ENCODE data around the gene IL6R. TPM values are rescaled to one million over a fixed set of nuclear protein-coding genes. Genes with fewer than 3 reads are reported as not detected.

The IL6R gene
- total and polyA plus RNA-seq, 2 experiments from 2014 or later = 35.1 to 38.5 TPM

DNA sequence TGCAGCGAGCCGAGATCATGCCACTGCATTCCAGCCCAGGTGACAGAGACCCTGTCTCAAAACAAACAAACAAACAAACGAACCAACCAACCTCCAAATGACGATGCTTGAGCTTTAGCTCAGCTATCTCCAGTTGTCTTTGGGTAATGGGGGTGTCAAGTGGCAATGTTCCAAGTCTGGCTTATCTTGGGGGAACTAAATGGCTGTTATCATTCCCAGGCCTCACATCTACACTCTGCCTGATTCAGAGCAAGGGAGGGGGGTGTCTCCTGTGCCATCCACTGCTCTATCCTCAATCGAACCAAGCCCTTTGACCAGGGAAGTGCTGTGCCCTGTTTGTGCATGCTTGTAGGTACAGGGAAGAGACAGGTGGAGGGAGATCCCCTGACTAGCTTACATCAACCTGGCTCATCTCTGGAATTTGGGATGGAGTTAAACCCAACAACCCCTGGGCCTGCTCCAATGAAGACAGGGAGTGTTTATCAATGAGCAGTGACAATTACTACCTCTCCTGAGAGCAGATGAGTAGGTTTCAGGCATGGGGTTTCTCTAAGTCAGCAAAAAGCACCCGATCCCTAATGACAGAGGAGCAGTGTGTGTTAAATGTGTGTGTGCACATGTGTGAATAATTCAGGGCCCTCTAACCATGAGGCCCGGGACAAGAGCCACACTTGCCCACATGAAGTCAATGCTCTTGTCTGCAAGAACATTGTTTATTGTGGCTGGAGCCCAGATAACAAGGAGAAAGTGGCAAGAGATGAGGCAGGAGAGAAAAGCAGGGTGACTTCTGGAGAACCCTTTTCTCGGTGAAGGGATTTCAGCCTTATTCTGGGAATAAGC, 20.3 kb upstream of the IL6R start:
- Histone ChIP-seq H2AFZ (no peak overlapping the region), H3K4me2 (no peak overlapping the region), H3K9me3 (ENCODE audit: low read depth) (no peaks in the 10 kb centered on the region), H3K27me3 (no peaks in the 10 kb centered on the region), H3K79me2 (no peaks in the 10 kb centered on the region), H3K27ac (no peak overlapping the region), H3K36me3 (replicated peaks; ENCODE audit: insufficient read depth, low read depth) (no peaks in the 10 kb centered on the region), H4K20me1 (ENCODE audit: insufficient read depth, poor library complexity, severe bottlenecking) (no peaks in the 10 kb centered on the region), H3K4me3 (no peak overlapping the region), H3K4me1 (ENCODE audit: insufficient read depth) (peaks cover 4% of the 10 kb centered on the region), H3K9me2 (replicated peaks; ENCODE audit: insufficient read depth) (no peaks in the 10 kb centered on the region)
- 77% methylated on average over 8 of the region's 8 CpGs for WGBS (ENCODE audit: low lambda C conversion rate, missing lambda C conversion rate)
- no peak for TF ChIP-seq EZH2 (IDR thresholded peaks at IDR 0.05; ENCODE audit: borderline replicate concordance)
- no peak for TF ChIP-seq CTCF (IDR thresholded peaks at IDR 0.05; ENCODE audit: poor library complexity)
- no peak for TF ChIP-seq EZH2phosphoT487 (IDR thresholded peaks at IDR 0.05; ENCODE audit: low read depth, severe bottlenecking, unreplicated experiment)
- DNase-seq (ENCODE audit: low spot score) = no peak

- no peaks in the 10 kb centered on the region for H4K20me1 ChIP-seq (ENCODE audit: insufficient read depth, poor library complexity, severe bottlenecking)
Measured at GRCh38 chr1:154386643-154387352, 18.3 kb upstream of the IL6R start.

GRCh38 chr1:154391086-154391770, 13.9 kb upstream of the IL6R start:
- 80% methylated on average over 9 of the region's 9 CpGs for WGBS (ENCODE audit: low lambda C conversion rate, missing lambda C conversion rate)
- no peak overlapping the region for H2AFZ ChIP-seq

More at GRCh38 chr1:154386643-154387352, 18.3 kb upstream of the IL6R start:
- Histone ChIP-seq H3K4me2 (peak overlapping the region; percentile 66), H3K79me2 (no peaks in the 10 kb centered on the region), H3K9me3 (ENCODE audit: low read depth) (no peaks in the 10 kb centered on the region), H3K27ac (peak overlapping the region; percentile 92), H3K4me3 (no peak overlapping the region), H3K9me2 (replicated peaks; ENCODE audit: insufficient read depth) (no peaks in the 10 kb centered on the region), H3K36me3 (replicated peaks; ENCODE audit: insufficient read depth, low read depth) (no peaks in the 10 kb centered on the region), H3K4me1 (ENCODE audit: insufficient read depth) (peaks cover 4% of the 10 kb centered on the region), H3K27me3 (no peaks in the 10 kb centered on the region), H2AFZ (peak overlapping the region; percentile 62)
- TF ChIP-seq CTCF (IDR thresholded peaks at IDR 0.05; ENCODE audit: poor library complexity) (no peak), EZH2phosphoT487 (IDR thresholded peaks at IDR 0.05; ENCODE audit: low read depth, severe bottlenecking, unreplicated experiment) (no peak), EZH2 (IDR thresholded peaks at IDR 0.05; ENCODE audit: borderline replicate concordance) (no peak)
- peak; percentile 59 for DNase-seq (ENCODE audit: low spot score)
- 59% methylated on average over 11 of the region's 11 CpGs for WGBS (ENCODE audit: low lambda C conversion rate, missing lambda C conversion rate)

More at GRCh38 chr1:154391086-154391770, 13.9 kb upstream of the IL6R start:
- H4K20me1 ChIP-seq (ENCODE audit: insufficient read depth, poor library complexity, severe bottlenecking) = no peaks in the 10 kb centered on the region
- no peak overlapping the region for H3K4me2 ChIP-seq
- peaks cover 2% of the 10 kb centered on the region for H3K4me1 ChIP-seq (ENCODE audit: insufficient read depth)
- H3K9me3 ChIP-seq (ENCODE audit: low read depth) = no peaks in the 10 kb centered on the region
- no peak for DNase-seq (ENCODE audit: low spot score)
- no peaks in the 10 kb centered on the region for H3K27me3 ChIP-seq
- no peaks in the 10 kb centered on the region for H3K36me3 ChIP-seq (replicated peaks; ENCODE audit: insufficient read depth, low read depth)
- H3K4me3 ChIP-seq = no peak overlapping the region
- H3K79me2 ChIP-seq = no peaks in the 10 kb centered on the region
- H3K27ac ChIP-seq = no peak overlapping the region
- TF ChIP-seq EZH2 (IDR thresholded peaks at IDR 0.05; ENCODE audit: borderline replicate concordance) (no peak), CTCF (IDR thresholded peaks at IDR 0.05; ENCODE audit: poor library complexity) (no peak), EZH2phosphoT487 (IDR thresholded peaks at IDR 0.05; ENCODE audit: low read depth, severe bottlenecking, unreplicated experiment) (no peak)
- no peaks in the 10 kb centered on the region for H3K9me2 ChIP-seq (replicated peaks; ENCODE audit: insufficient read depth)
